Measurements from ENCODE around the gene NHLRC3.
"Not testable (repeated sequence)": the region's sequence is repeated elsewhere in the genome, so short reads cannot be mapped to it uniquely, and the experiment has no call there.

Gene NHLRC3

GRCh38 chr13:39047560-39047959 is 9.3 kb downstream of the NHLRC3 start:
- no peak for DNase-seq

GRCh38 chr13:39048806-39049205 is 10.6 kb downstream of the NHLRC3 start:
- no peak for DNase-seq

GRCh38 chr13:39049274-39049673 is 11.0 kb downstream of the NHLRC3 start:
- no peak for DNase-seq

- DNase-seq = peak in 1 of 2 experiments; percentile 18
Measured at GRCh38 chr13:39051157-39051556, 12.9 kb downstream of the NHLRC3 start.

- DNase-seq = no peak
Measured at GRCh38 chr13:39052944-39053343, 14.7 kb downstream of the NHLRC3 start.

- DNase-seq = no peak
Measured at GRCh38 chr13:39054112-39054511, 15.9 kb downstream of the NHLRC3 start.

- DNase-seq = no peak
Measured at GRCh38 chr13:39056018-39056417, 17.8 kb downstream of the NHLRC3 start.

GRCh38 chr13:39058040-39058439 is 19.8 kb downstream of the NHLRC3 start:
- DNase-seq = no peak

- no peak for DNase-seq
Measured at GRCh38 chr13:39062004-39062403, 23.7 kb downstream of the NHLRC3 start.

- DNase-seq = no peak
Measured at GRCh38 chr13:39072842-39073241, 34.6 kb downstream of the NHLRC3 start.

GRCh38 chr13:39073983-39074382 is 35.7 kb downstream of the NHLRC3 start:
- DNase-seq = no peak

- DNase-seq = not testable (repeated sequence)
Measured at GRCh38 chr13:39086251-39086945, 48.1 kb downstream of the NHLRC3 start.

GRCh38 chr13:39091586-39091985 is 53.3 kb downstream of the NHLRC3 start:
- DNase-seq = no peak

GRCh38 chr13:39095500-39095899 is 57.2 kb downstream of the NHLRC3 start:
- no peak for DNase-seq

- no peak for DNase-seq
Measured at GRCh38 chr13:39099231-39099630, 61.0 kb downstream of the NHLRC3 start.
